Limb (tissue), 2 donors: ENCODE measurements around the gene NUDT3.
"Not testable (repeated sequence)": the region's sequence is repeated elsewhere in the genome, so short reads cannot be mapped to it uniquely, and the experiment has no call there.

Source experiments
- DNase-seq, 2 donors: peaks; one replicate each; pipeline ENCODE4 v3.0.0-alpha.2; 2016; ENCODE audit errors: extremely low spot score in 2 of 2

NUDT3 gene

GRCh38 chr6:34370361-34370760 is 22.1 kb downstream of the NUDT3 start:
- no peak for DNase-seq

- DNase-seq: no peak
Observed at GRCh38 chr6:34369385-34369784, 23.1 kb downstream of the NUDT3 start.

- DNase-seq: no peak
Observed at GRCh38 chr6:34366639-34366921, 25.9 kb downstream of the NUDT3 start.

- DNase-seq: not testable (repeated sequence)
Observed at GRCh38 chr6:34365781-34366638, 26.5 kb downstream of the NUDT3 start.

- not testable (repeated sequence) for DNase-seq
Observed at GRCh38 chr6:34363681-34364075, 28.8 kb downstream of the NUDT3 start.

- DNase-seq: no peak
Observed at GRCh38 chr6:34362909-34363680, 29.4 kb downstream of the NUDT3 start.

- DNase-seq: no peak
Observed at GRCh38 chr6:34362176-34362575, 30.3 kb downstream of the NUDT3 start.

GRCh38 chr6:34360556-34360955 is 31.9 kb downstream of the NUDT3 start:
- no peak for DNase-seq

GRCh38 chr6:34359418-34360158 is 32.9 kb downstream of the NUDT3 start:
- peak in 1 of 2 donors; percentile 53 for DNase-seq

- peak in 1 of 2 donors; percentile 58 for DNase-seq
Observed at GRCh38 chr6:34358389-34358905, 34.0 kb downstream of the NUDT3 start.

- DNase-seq: no peak
Observed at GRCh38 chr6:34357937-34358336, 34.5 kb downstream of the NUDT3 start.

- no peak for DNase-seq
Observed at GRCh38 chr6:34355889-34356288, 36.6 kb downstream of the NUDT3 start.

- not testable (repeated sequence) for DNase-seq
Observed at GRCh38 chr6:34354230-34354629, 38.2 kb downstream of the NUDT3 start.

- DNase-seq: not testable (repeated sequence)
Observed at GRCh38 chr6:34353530-34353929, 38.9 kb downstream of the NUDT3 start.

GRCh38 chr6:34352305-34352937 is 40.0 kb downstream of the NUDT3 start:
- DNase-seq: no peak

- no peak for DNase-seq
Observed at GRCh38 chr6:34350934-34351217, 41.6 kb downstream of the NUDT3 start.

GRCh38 chr6:34350137-34350933 is 42.1 kb downstream of the NUDT3 start:
- DNase-seq: no peak

GRCh38 chr6:34349211-34349610 is 43.3 kb downstream of the NUDT3 start:
- no peak for DNase-seq

- no peak for DNase-seq
Observed at GRCh38 chr6:34347303-34347702, 45.2 kb downstream of the NUDT3 start.

- DNase-seq: no peak
Observed at GRCh38 chr6:34346175-34347119, 46.0 kb downstream of the NUDT3 start.
